ENCODE measurements around the gene CLCF1. TPM values are rescaled to one million over a fixed set of nuclear protein-coding genes. Genes with fewer than 3 reads are reported as not detected.

CLCF1 gene
- total and polyA plus RNA-seq, 10 of the 15 experiments (the other 5 are each of a cell fraction or from before 2014, with no cell fraction given), result 0.16 to 2.1 (median 0.63) TPM; not detected in 1

DNA sequence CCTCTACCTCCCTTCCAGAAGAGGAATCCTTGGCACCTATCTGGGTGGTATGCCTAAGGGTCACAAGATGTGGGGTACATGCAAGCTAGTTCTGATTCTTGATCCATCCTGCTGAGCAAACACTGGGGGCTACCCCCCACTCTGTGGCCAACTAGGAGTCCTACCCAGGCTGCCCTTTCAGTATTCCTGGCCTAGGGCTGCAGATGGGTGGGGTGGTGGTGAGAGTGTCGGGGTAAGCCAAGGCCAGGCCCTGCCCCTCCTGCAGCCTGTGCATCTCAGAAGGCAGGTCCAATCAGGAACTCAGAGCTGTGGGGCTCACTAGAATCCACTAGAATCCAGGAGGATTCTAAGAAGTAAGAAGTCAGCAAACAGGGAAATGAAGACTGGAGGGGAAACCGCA, 59.2 kb downstream of the CLCF1 start (continued):
- TF ChIP-seq, protein P1, sequence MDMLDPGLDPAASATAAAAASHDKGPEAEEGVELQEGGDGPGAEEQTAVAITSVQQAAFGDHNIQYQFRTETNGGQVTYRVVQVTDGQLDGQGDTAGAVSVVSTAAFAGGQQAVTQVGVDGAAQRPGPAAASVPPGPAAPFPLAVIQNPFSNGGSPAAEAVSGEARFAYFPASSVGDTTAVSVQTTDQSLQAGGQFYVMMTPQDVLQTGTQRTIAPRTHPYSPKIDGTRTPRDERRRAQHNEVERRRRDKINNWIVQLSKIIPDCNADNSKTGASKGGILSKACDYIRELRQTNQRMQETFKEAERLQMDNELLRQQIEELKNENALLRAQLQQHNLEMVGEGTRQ (IDR thresholded peaks at IDR 0.05; ENCODE audit: borderline replicate concordance, low read depth, low read length), result no peak
- TF ChIP-seq, protein P2, sequence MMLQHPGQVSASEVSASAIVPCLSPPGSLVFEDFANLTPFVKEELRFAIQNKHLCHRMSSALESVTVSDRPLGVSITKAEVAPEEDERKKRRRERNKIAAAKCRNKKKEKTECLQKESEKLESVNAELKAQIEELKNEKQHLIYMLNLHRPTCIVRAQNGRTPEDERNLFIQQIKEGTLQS (IDR thresholded peaks at IDR 0.05; ENCODE audit: borderline replicate concordance, extremely low read depth, low read depth, low read length), result no peak
- TF ChIP-seq, protein P3, sequence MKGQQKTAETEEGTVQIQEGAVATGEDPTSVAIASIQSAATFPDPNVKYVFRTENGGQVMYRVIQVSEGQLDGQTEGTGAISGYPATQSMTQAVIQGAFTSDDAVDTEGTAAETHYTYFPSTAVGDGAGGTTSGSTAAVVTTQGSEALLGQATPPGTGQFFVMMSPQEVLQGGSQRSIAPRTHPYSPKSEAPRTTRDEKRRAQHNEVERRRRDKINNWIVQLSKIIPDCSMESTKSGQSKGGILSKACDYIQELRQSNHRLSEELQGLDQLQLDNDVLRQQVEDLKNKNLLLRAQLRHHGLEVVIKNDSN (IDR thresholded peaks at IDR 0.05; ENCODE audit: borderline replicate concordance, extremely low read length, insufficient read depth, low read depth, low read length), result no peak
- TF ChIP-seq NFYA (IDR thresholded peaks at IDR 0.05; ENCODE audit: borderline replicate concordance, low read depth, low read length), result no peak

Small RNA genes lying within 50 kb of the gene (small RNA-seq; reads per million reads assigned to genes)
- not detected for gene RN7SKP239
- not detected for gene RNU6-1238P

Other genes starting within 250 kb of the CLCF1 start
Only the 7 nearest of the 20 such genes appear.
- 140 and 142 TPM in 2 replicates for gene POLD4, start 20.1 kb downstream of the CLCF1 start, total RNA-seq (2014; rRNA removed)
- gene POLD4, start 20.1 kb downstream of the CLCF1 start, total RNA-seq (2014; rRNA removed; fragmentation: Illumina TruSeq; extraction: Trizol), result 46.8 and 51.2 TPM in 2 replicates
- 103 and 110 TPM in 2 replicates for gene POLD4, start 20.1 kb downstream of the CLCF1 start, total RNA-seq (2021)
- gene POLD4, start 20.1 kb downstream of the CLCF1 start, polyA plus RNA-seq (2011; rRNA removed), result 43.4 and 72.8 TPM in 2 replicates
- 11.5 and 25.8 TPM in 2 replicates for gene POLD4, start 20.1 kb downstream of the CLCF1 start, polyA plus RNA-seq (2014; fragmentation: Illumina TruSeq; extraction: Trizol)
- 10 to 100 TPM in 1 of 2 experiments, 1 to 10 TPM in 1; 8.1 to 23.5 TPM for gene POLD4, start 20.1 kb downstream of the CLCF1 start, polyA plus RNA-seq (2014; fragmentation: Nextera tagmentation; extraction: Ambion mirVana)
- 176 and 184 TPM in 2 replicates for gene POLD4, start 20.1 kb downstream of the CLCF1 start, polyA plus RNA-seq (2014; rRNA removed)
- 100 to 1,000 TPM; 120 to 125 TPM for gene POLD4, start 20.1 kb downstream of the CLCF1 start, polyA plus RNA-seq (2016; fragmentation: Nextera tagmentation; extraction: Ambion mirVana)
- 21.0 and 21.9 TPM in 2 replicates for gene RAD9A, start 18.4 kb upstream of the CLCF1 start, total RNA-seq (2014; rRNA removed)
- gene RAD9A, start 18.4 kb upstream of the CLCF1 start, total RNA-seq (2014; rRNA removed; fragmentation: Illumina TruSeq; extraction: Trizol), result 8.2 TPM in 2 replicates
- 29.5 and 32.7 TPM in 2 replicates for gene RAD9A, start 18.4 kb upstream of the CLCF1 start, total RNA-seq (2021)
- gene RAD9A, start 18.4 kb upstream of the CLCF1 start, polyA plus RNA-seq (2011; rRNA removed), result 9.6 and 18.6 TPM in 2 replicates
- 5.8 and 15.6 TPM in 2 replicates for gene RAD9A, start 18.4 kb upstream of the CLCF1 start, polyA plus RNA-seq (2014; fragmentation: Illumina TruSeq; extraction: Trizol)
- gene RAD9A, start 18.4 kb upstream of the CLCF1 start, polyA plus RNA-seq (2014; fragmentation: Nextera tagmentation; extraction: Ambion mirVana), result 1 to 10 TPM; 1.1 to 3.6 TPM
- 36.2 and 37.6 TPM in 2 replicates for gene RAD9A, start 18.4 kb upstream of the CLCF1 start, polyA plus RNA-seq (2014; rRNA removed)
- gene RAD9A, start 18.4 kb upstream of the CLCF1 start, polyA plus RNA-seq (2016; fragmentation: Nextera tagmentation; extraction: Ambion mirVana), result 10 to 100 TPM; 22.0 to 25.6 TPM
- 342 and 371 TPM in 2 replicates for gene PPP1CA, start 28.3 kb upstream of the CLCF1 start, total RNA-seq (2014; rRNA removed)
- 170 and 176 TPM in 2 replicates for gene PPP1CA, start 28.3 kb upstream of the CLCF1 start, total RNA-seq (2014; rRNA removed; fragmentation: Illumina TruSeq; extraction: Trizol)
- gene PPP1CA, start 28.3 kb upstream of the CLCF1 start, total RNA-seq (2021), result 265 and 269 TPM in 2 replicates
- gene PPP1CA, start 28.3 kb upstream of the CLCF1 start, polyA plus RNA-seq (2011; rRNA removed), result 86.0 and 211 TPM in 2 replicates
- gene PPP1CA, start 28.3 kb upstream of the CLCF1 start, polyA plus RNA-seq (2014; fragmentation: Illumina TruSeq; extraction: Trizol), result 128 and 202 TPM in 2 replicates
- 10 to 100 TPM; 26.4 to 41.7 TPM for gene PPP1CA, start 28.3 kb upstream of the CLCF1 start, polyA plus RNA-seq (2014; fragmentation: Nextera tagmentation; extraction: Ambion mirVana)
- gene PPP1CA, start 28.3 kb upstream of the CLCF1 start, polyA plus RNA-seq (2014; rRNA removed), result 306 and 326 TPM in 2 replicates
- gene PPP1CA, start 28.3 kb upstream of the CLCF1 start, polyA plus RNA-seq (2016; fragmentation: Nextera tagmentation; extraction: Ambion mirVana), result 100 to 1,000 TPM; 417 to 458 TPM
- 52.0 and 60.0 TPM in 2 replicates for gene TBC1D10C, start 30.5 kb upstream of the CLCF1 start, total RNA-seq (2014; rRNA removed)
- 18.4 and 19.5 TPM in 2 replicates for gene TBC1D10C, start 30.5 kb upstream of the CLCF1 start, total RNA-seq (2014; rRNA removed; fragmentation: Illumina TruSeq; extraction: Trizol)
- gene TBC1D10C, start 30.5 kb upstream of the CLCF1 start, total RNA-seq (2021), result 77.4 and 80.7 TPM in 2 replicates
- gene TBC1D10C, start 30.5 kb upstream of the CLCF1 start, polyA plus RNA-seq (2011; rRNA removed), result 9.6 and 15.4 TPM in 2 replicates
- gene TBC1D10C, start 30.5 kb upstream of the CLCF1 start, polyA plus RNA-seq (2014; fragmentation: Illumina TruSeq; extraction: Trizol), result 3.4 and 13.5 TPM in 2 replicates
- gene TBC1D10C, start 30.5 kb upstream of the CLCF1 start, polyA plus RNA-seq (2014; fragmentation: Nextera tagmentation; extraction: Ambion mirVana), result 1 to 10 TPM; 1.1 to 6.6 TPM
- 83.4 and 85.3 TPM in 2 replicates for gene TBC1D10C, start 30.5 kb upstream of the CLCF1 start, polyA plus RNA-seq (2014; rRNA removed)
- gene TBC1D10C, start 30.5 kb upstream of the CLCF1 start, polyA plus RNA-seq (2016; fragmentation: Nextera tagmentation; extraction: Ambion mirVana), result 10 to 100 TPM; 61.8 to 73.3 TPM
- gene CARNS1, start 42.1 kb upstream of the CLCF1 start, total RNA-seq (2014; rRNA removed), result 0.11 TPM in 2 replicates
- 0.04 TPM in 1 of 2 replicates, not detected in the other for gene CARNS1, start 42.1 kb upstream of the CLCF1 start, total RNA-seq (2014; rRNA removed; fragmentation: Illumina TruSeq; extraction: Trizol)
- 0.10 and 0.19 TPM in 2 replicates for gene CARNS1, start 42.1 kb upstream of the CLCF1 start, total RNA-seq (2021)
- not detected in 2 replicates for gene CARNS1, start 42.1 kb upstream of the CLCF1 start, polyA plus RNA-seq (2011; rRNA removed)
- 0.10 TPM in 1 of 2 replicates, not detected in the other for gene CARNS1, start 42.1 kb upstream of the CLCF1 start, polyA plus RNA-seq (2014; fragmentation: Illumina TruSeq; extraction: Trizol)
- gene CARNS1, start 42.1 kb upstream of the CLCF1 start, polyA plus RNA-seq (2014; fragmentation: Nextera tagmentation; extraction: Ambion mirVana), result under 1 TPM in 1 of 2 experiments, not detected in 1; 0.02 TPM
- 0.14 and 0.25 TPM in 2 replicates for gene CARNS1, start 42.1 kb upstream of the CLCF1 start, polyA plus RNA-seq (2014; rRNA removed)
- under 1 TPM in 1 of 2 experiments, not detected in 1; 0.09 TPM for gene CARNS1, start 42.1 kb upstream of the CLCF1 start, polyA plus RNA-seq (2016; fragmentation: Nextera tagmentation; extraction: Ambion mirVana)
- 68.4 and 72.5 TPM in 2 replicates for gene RPS6KB2, start 54.9 kb upstream of the CLCF1 start, total RNA-seq (2014; rRNA removed)
- 36.6 and 41.8 TPM in 2 replicates for gene RPS6KB2, start 54.9 kb upstream of the CLCF1 start, total RNA-seq (2014; rRNA removed; fragmentation: Illumina TruSeq; extraction: Trizol)
- 68.1 and 70.9 TPM in 2 replicates for gene RPS6KB2, start 54.9 kb upstream of the CLCF1 start, total RNA-seq (2021)
- 36.8 and 48.7 TPM in 2 replicates for gene RPS6KB2, start 54.9 kb upstream of the CLCF1 start, polyA plus RNA-seq (2011; rRNA removed)
- gene RPS6KB2, start 54.9 kb upstream of the CLCF1 start, polyA plus RNA-seq (2014; fragmentation: Illumina TruSeq; extraction: Trizol), result 15.7 and 41.1 TPM in 2 replicates
- gene RPS6KB2, start 54.9 kb upstream of the CLCF1 start, polyA plus RNA-seq (2014; fragmentation: Nextera tagmentation; extraction: Ambion mirVana), result 1 to 10 TPM in 1 of 2 experiments, under 1 TPM in 1; 0.39 to 2.3 TPM
- gene RPS6KB2, start 54.9 kb upstream of the CLCF1 start, polyA plus RNA-seq (2014; rRNA removed), result 88.3 and 99.8 TPM in 2 replicates
- gene RPS6KB2, start 54.9 kb upstream of the CLCF1 start, polyA plus RNA-seq (2016; fragmentation: Nextera tagmentation; extraction: Ambion mirVana), result 100 to 1,000 TPM in 1 of 2 experiments, 10 to 100 TPM in 1; 95.4 to 101 TPM
- 195 and 266 TPM in 2 replicates for gene PTPRCAP, start 64.1 kb upstream of the CLCF1 start, total RNA-seq (2014; rRNA removed)
- gene PTPRCAP, start 64.1 kb upstream of the CLCF1 start, total RNA-seq (2014; rRNA removed; fragmentation: Illumina TruSeq; extraction: Trizol), result 38.4 and 45.3 TPM in 2 replicates
- 197 and 204 TPM in 2 replicates for gene PTPRCAP, start 64.1 kb upstream of the CLCF1 start, total RNA-seq (2021)
- gene PTPRCAP, start 64.1 kb upstream of the CLCF1 start, polyA plus RNA-seq (2011; rRNA removed), result 21.1 and 49.8 TPM in 2 replicates
- 0.70 and 9.3 TPM in 2 replicates for gene PTPRCAP, start 64.1 kb upstream of the CLCF1 start, polyA plus RNA-seq (2014; fragmentation: Illumina TruSeq; extraction: Trizol)
- 1 to 10 TPM; 4.7 to 9.3 TPM for gene PTPRCAP, start 64.1 kb upstream of the CLCF1 start, polyA plus RNA-seq (2014; fragmentation: Nextera tagmentation; extraction: Ambion mirVana)
- gene PTPRCAP, start 64.1 kb upstream of the CLCF1 start, polyA plus RNA-seq (2014; rRNA removed), result 257 and 361 TPM in 2 replicates
- 100 to 1,000 TPM; 200 to 239 TPM for gene PTPRCAP, start 64.1 kb upstream of the CLCF1 start, polyA plus RNA-seq (2016; fragmentation: Nextera tagmentation; extraction: Ambion mirVana)